ENCODE measurements around the gene TMEM240. TPM values are rescaled to one million over a fixed set of nuclear protein-coding genes. Genes with fewer than 3 reads are reported as not detected.
"Not testable (repeated sequence)": the region's sequence is repeated elsewhere in the genome, so short reads cannot be mapped to it uniquely, and the experiment has no call there.

Gene TMEM240
- total RNA-seq, 1 experiment from 2014 or later, result 0.87 TPM

GRCh38 chr1:1534401-1535154 lies 5.8 kb downstream of the TMEM240 start:
- intact Hi-C loops (cut with micrococcal nuclease), result no loop called here
- Histone ChIP-seq H2AFZ (ENCODE audit: low read length) (no peak overlapping the region), H3K27me3 (ENCODE audit: low read length) (no peaks in the 10 kb centered on the region), H3F3A (ENCODE audit: low read length, unreplicated experiment) (no peaks in the 10 kb centered on the region), H3K27ac (ENCODE audit: low read length) (no peak overlapping the region), H3K9me2 (replicated peaks; ENCODE audit: low read length) (no peaks in the 10 kb centered on the region), H3K9ac (ENCODE audit: low read length) (no peak overlapping the region), H3K36me3 (ENCODE audit: low read depth, low read length) (peaks cover 20% of the 10 kb centered on the region), H3K79me2 (ENCODE audit: low read length) (no peaks in the 10 kb centered on the region), H3K9me3 (ENCODE audit: low read length) (no peaks in the 10 kb centered on the region), H3K4me2 (ENCODE audit: low read length) (no peak overlapping the region), H3K4me1 (ENCODE audit: insufficient read depth, low read length) (no peaks in the 10 kb centered on the region), H3K4me3 (ENCODE audit: low read length) (no peak overlapping the region), H4K20me1 (ENCODE audit: low read length) (no peaks in the 10 kb centered on the region)
- ChIA-PET POLR2A (ENCODE audit: unreplicated experiment) (no interaction called here), CTCF (no interaction called here)
- no TSS peak for BruUV-seq (replicated peaks)
- no peak for DNase-seq
- no peak for TF ChIP-seq EZH2phosphoT487 (IDR thresholded peaks at IDR 0.05; ENCODE audit: borderline replicate concordance, low read length)
- TF ChIP-seq EZH2 (IDR thresholded peaks at IDR 0.05; ENCODE audit: low read length, unreplicated experiment), result no peak
- TF ChIP-seq CTCF (conservative IDR thresholded peaks at IDR 0.05; ENCODE audit: low read depth, low read length), result no peak
- ATAC-seq, result peak; percentile 10; the same call in 1 of the 2 replicates

DNA sequence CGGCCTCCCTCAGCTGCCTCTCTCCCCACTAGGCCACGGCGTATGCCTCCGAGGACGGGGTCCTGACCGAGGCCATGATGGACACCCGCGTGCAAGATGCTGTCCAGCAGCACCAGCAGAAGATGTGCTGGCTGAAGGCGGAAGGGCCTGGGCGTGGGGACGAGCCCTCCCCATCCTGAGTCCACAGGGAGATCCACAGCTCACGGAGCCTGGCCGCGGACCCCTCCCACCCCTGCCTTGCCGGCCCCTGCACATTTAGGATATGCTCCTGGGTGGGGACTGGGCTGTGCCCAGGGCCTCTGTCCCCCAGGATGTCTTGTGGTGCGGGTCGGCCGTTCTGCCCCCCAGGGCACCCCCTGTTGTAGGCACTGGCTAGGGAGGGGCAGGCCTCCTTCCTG lies 6.5 kb downstream of the TMEM240 start:
- BruUV-seq (replicated peaks); H3K9me3 ChIP-seq (ENCODE audit: low read length); H3K27me3 ChIP-seq (ENCODE audit: low read length); POLR2A ChIA-PET (ENCODE audit: unreplicated experiment); H3K4me2 ChIP-seq (ENCODE audit: low read length); H3F3A ChIP-seq (ENCODE audit: low read length, unreplicated experiment); H3K4me1 ChIP-seq (ENCODE audit: insufficient read depth, low read length); CTCF ChIA-PET; DNase-seq; H3K27ac ChIP-seq (ENCODE audit: low read length); H3K9me2 ChIP-seq (replicated peaks; ENCODE audit: low read length); H4K20me1 ChIP-seq (ENCODE audit: low read length); H2AFZ ChIP-seq (ENCODE audit: low read length); H3K4me3 ChIP-seq (ENCODE audit: low read length); H3K79me2 ChIP-seq (ENCODE audit: low read length); H3K9ac ChIP-seq (ENCODE audit: low read length); intact Hi-C loops (cut with micrococcal nuclease): not testable (repeated sequence)
- ATAC-seq, result peak; percentile 2; the same call in 1 of the 2 replicates
- peaks cover 26% of the 10 kb centered on the region for H3K36me3 ChIP-seq (ENCODE audit: low read depth, low read length)

DNA sequence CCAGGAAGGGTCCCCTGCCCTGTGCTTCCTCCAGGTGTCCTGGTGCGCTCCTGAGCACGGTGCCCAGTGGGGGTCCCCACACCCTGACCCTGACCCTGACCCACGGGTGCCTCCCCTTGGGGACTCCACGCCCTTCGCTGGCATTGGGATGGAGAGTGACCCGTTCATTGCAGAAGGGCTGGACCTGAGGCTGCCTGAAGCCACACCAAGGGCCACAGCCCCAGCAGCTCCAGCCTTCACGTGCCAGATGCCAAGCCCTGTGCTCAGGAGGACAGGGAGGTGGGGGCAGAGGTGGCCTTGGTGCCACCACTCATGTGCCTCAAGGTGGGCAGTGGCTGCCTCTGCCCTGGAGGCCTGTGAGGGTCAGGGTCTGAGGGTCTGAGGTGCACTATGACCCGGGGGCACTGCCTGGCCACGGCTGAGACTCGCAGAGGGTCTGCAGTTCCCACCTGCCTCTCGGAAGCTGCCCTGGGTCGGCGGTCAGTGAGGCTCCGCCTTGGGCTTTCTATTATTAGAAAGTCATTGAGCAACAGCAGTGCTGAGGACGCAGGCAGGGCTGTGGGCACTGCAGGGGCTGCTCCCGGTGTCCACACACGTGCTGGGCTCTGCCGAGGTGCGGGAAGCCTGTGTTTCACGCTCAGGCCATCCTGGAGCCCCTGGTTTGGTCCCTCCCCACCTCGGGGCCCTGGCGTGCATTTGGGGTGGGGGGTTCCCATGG lies 7.1 kb downstream of the TMEM240 start:
- H3K27me3 ChIP-seq (ENCODE audit: low read length); ATAC-seq; H3K27ac ChIP-seq (ENCODE audit: low read length); intact Hi-C loops (cut with micrococcal nuclease); H3K4me3 ChIP-seq (ENCODE audit: low read length); H3K9me2 ChIP-seq (replicated peaks; ENCODE audit: low read length); BruUV-seq (replicated peaks); H3F3A ChIP-seq (ENCODE audit: low read length, unreplicated experiment); DNase-seq; H3K9me3 ChIP-seq (ENCODE audit: low read length); H3K4me2 ChIP-seq (ENCODE audit: low read length); H3K79me2 ChIP-seq (ENCODE audit: low read length); H3K9ac ChIP-seq (ENCODE audit: low read length); H3K4me1 ChIP-seq (ENCODE audit: insufficient read depth, low read length); H2AFZ ChIP-seq (ENCODE audit: low read length); POLR2A ChIA-PET (ENCODE audit: unreplicated experiment); CTCF ChIA-PET; H4K20me1 ChIP-seq (ENCODE audit: low read length): not testable (repeated sequence)
- peaks cover 32% of the 10 kb centered on the region for H3K36me3 ChIP-seq (ENCODE audit: low read depth, low read length)

Measured in PC-3 (cell line).